ENCODE results near the gene TM4SF1. TPM values are rescaled to one million over a fixed set of nuclear protein-coding genes. Genes with fewer than 3 reads are reported as not detected.

Gene TM4SF1
- total RNA-seq, 1 donor from 2014 or later: 39.2 TPM

DNA sequence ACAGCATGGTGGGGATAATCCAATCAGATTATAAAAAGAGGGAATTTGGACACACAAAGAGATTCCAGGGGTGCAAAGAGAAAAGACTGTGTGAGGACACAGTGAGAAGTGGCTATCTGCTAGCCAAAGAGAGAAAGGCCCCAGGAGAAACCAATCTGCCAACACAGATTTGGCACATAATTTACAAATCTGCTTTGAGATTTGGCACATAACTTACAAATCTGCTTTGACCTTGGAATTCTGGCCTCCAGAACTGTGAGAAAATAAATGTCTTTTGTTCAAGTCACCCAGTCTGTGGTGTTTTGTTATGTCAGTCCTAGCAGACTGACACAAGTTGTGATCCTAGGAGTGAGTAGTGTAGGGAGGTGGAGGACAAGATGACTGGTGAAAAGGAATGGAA, 40.5 kb downstream of the TM4SF1 start:
- no peaks in the 10 kb centered on the region for H3K9me3 Mint-ChIP-seq
- no peaks in the 10 kb centered on the region for H3K36me3 Mint-ChIP-seq
- no peak overlapping the region for H3K27ac Mint-ChIP-seq
- H3K4me3 Mint-ChIP-seq: no peak overlapping the region
- no peak for DNase-seq (ENCODE audit: low spot score in 2 of 2, unreplicated experiment in 2 of 2)
- TF ChIP-seq, protein P1, sequence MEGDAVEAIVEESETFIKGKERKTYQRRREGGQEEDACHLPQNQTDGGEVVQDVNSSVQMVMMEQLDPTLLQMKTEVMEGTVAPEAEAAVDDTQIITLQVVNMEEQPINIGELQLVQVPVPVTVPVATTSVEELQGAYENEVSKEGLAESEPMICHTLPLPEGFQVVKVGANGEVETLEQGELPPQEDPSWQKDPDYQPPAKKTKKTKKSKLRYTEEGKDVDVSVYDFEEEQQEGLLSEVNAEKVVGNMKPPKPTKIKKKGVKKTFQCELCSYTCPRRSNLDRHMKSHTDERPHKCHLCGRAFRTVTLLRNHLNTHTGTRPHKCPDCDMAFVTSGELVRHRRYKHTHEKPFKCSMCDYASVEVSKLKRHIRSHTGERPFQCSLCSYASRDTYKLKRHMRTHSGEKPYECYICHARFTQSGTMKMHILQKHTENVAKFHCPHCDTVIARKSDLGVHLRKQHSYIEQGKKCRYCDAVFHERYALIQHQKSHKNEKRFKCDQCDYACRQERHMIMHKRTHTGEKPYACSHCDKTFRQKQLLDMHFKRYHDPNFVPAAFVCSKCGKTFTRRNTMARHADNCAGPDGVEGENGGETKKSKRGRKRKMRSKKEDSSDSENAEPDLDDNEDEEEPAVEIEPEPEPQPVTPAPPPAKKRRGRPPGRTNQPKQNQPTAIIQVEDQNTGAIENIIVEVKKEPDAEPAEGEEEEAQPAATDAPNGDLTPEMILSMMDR (IDR thresholded peaks at IDR 0.05; ENCODE audit: unreplicated experiment): no peak
- H3K4me1 Mint-ChIP-seq: peaks cover 23% of the 10 kb centered on the region
- no peaks in the 10 kb centered on the region for H3K27me3 Mint-ChIP-seq (ENCODE audit: low read depth)

DNA sequence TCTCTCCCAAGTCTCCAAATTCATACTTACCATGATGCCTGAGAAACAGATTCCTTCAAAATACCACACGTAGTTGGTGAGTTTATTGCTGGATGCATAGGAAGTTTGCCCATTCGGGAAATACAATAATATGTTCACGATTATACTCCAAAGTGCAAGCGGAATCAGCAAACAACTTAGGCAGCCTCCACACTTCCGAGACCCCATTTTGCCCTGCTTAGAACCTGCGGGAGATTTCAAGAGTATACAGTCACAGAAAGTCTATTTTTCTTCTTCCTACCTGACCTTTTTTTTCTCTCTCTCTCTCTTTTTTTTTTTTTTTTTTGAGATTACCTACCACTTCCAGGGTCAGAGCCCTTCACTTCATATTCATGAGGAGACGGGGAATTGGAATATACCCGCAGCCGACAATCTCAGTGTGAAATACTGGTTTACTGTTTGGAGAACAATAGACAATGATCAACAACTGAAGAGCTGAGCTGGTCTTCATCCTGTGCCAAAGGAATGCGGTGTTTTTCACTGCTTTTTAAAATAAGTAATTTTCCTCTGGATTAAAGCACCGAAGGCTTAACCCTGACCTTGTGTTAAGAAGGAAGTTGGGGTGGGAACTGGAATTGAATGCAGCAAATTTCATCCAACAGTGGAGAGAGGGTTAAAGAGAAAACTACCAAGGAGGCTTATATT, 44.1 kb downstream of the TM4SF1 start, which contains the start of gene TM4SF18:
Gene TM4SF18 (minus strand): TSS at position 461 of the 684 bp plus-strand sequence. CDS start 254 bp downstream, at position 207.
- TF ChIP-seq, protein P1 (IDR thresholded peaks at IDR 0.05; ENCODE audit: unreplicated experiment): no peak
- H3K27me3 Mint-ChIP-seq (ENCODE audit: low read depth): no peaks in the 10 kb centered on the region
- H3K9me3 Mint-ChIP-seq: no peaks in the 10 kb centered on the region
- DNase-seq (ENCODE audit: low spot score in 2 of 2, unreplicated experiment in 2 of 2): no peak
- no peak within 1 kb of the TSS for H3K27ac Mint-ChIP-seq
- no peaks in the 10 kb centered on the region for H3K36me3 Mint-ChIP-seq
- no peak within 1 kb of the TSS for H3K4me3 Mint-ChIP-seq
- peaks cover 12% of the 10 kb centered on the region for H3K4me1 Mint-ChIP-seq

DNA sequence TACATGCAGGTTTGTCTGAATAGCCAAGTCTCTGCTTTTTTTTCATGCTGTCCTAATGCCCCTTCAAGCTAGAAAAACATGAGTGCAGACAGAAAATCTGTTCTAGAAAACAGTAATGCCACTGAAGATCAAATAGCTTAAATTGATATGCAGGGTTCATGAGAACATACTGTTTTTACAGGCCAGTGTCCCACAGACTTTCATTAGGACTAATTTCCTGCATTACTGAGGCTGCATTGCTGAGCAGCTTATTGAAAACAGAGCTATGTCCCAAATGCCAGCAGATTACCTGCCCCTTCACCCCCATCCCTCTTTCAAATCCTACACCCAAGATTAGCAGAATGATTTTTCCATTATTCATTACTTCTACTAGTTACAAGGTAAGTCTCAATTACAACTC, 44.7 kb downstream of the TM4SF1 start:
- no peaks in the 10 kb centered on the region for H3K36me3 Mint-ChIP-seq
- H3K27me3 Mint-ChIP-seq (ENCODE audit: low read depth): no peaks in the 10 kb centered on the region
- no peak overlapping the region for H3K4me3 Mint-ChIP-seq
- DNase-seq (ENCODE audit: low spot score in 2 of 2, unreplicated experiment in 2 of 2): no peak
- H3K4me1 Mint-ChIP-seq: peaks cover 12% of the 10 kb centered on the region
- no peaks in the 10 kb centered on the region for H3K9me3 Mint-ChIP-seq
- TF ChIP-seq, protein P1 (IDR thresholded peaks at IDR 0.05; ENCODE audit: unreplicated experiment): no peak
- H3K27ac Mint-ChIP-seq: no peak overlapping the region

DNA sequence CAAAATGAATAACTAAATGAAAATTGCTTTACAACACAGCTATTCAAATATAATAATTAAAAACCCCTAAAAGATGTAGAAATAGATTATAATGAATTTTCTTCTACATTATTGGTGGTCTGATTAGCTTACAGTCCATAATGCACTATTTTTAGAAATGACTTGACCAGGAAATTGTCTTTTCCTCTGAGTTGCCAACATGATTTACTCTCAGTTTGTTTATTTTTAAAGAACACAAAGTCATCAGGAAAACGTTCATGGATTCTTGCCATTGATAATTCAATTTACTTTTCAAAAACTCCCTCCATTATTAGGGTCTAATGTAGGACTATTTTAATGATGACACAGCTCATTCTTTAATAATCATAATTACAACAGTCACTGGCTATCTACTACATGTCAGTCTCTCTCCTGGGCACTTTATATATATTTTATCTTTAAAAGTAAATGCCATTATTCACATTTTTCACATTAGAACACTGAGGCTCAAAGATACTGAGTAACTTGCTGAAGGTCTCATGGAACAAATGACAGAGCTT, 45.2 kb downstream of the TM4SF1 start:
- H3K36me3 Mint-ChIP-seq: no peaks in the 10 kb centered on the region
- TF ChIP-seq, protein P1 (IDR thresholded peaks at IDR 0.05; ENCODE audit: unreplicated experiment): no peak
- no peak overlapping the region for H3K27ac Mint-ChIP-seq
- no peaks in the 10 kb centered on the region for H3K27me3 Mint-ChIP-seq (ENCODE audit: low read depth)
- peaks cover 13% of the 10 kb centered on the region for H3K4me1 Mint-ChIP-seq
- no peaks in the 10 kb centered on the region for H3K9me3 Mint-ChIP-seq
- no peak for DNase-seq (ENCODE audit: low spot score in 2 of 2, unreplicated experiment in 2 of 2)
- no peak overlapping the region for H3K4me3 Mint-ChIP-seq

DNA sequence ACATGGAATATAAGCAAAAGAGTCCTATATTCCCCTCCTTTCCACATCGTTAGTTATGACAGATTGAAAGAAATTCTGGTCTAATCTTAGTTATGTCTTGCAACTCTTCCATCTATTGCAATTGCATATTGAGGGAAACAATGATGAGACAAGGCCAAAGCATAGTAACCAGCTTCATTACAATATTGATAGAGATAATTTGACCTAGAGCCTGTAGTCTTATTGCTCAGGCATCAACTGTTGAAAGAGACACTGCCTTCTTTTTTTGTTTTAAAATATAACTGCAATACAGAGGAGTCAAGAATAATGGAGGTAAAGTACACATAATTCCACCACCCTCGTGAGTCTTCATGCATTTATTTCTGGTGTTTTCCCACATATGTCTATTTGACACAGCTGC, 46.1 kb downstream of the TM4SF1 start:
- Mint-ChIP-seq H3K4me3 (no peak overlapping the region), H3K27ac (no peak overlapping the region), H3K27me3 (ENCODE audit: low read depth) (no peaks in the 10 kb centered on the region), H3K36me3 (no peaks in the 10 kb centered on the region), H3K9me3 (no peaks in the 10 kb centered on the region), H3K4me1 (peaks cover 15% of the 10 kb centered on the region)
- no peak for DNase-seq (ENCODE audit: low spot score in 2 of 2, unreplicated experiment in 2 of 2)
- TF ChIP-seq, protein P1 (IDR thresholded peaks at IDR 0.05; ENCODE audit: unreplicated experiment): no peak

All from mesothelial cell of epicardium (in vitro differentiated cells).